ENCODE measurements around the gene WDPCP. TPM values are rescaled to one million over a fixed set of nuclear protein-coding genes. Genes with fewer than 3 reads are reported as not detected.
"Not testable (repeated sequence)": the region's sequence is repeated elsewhere in the genome, so short reads cannot be mapped to it uniquely, and the experiment has no call there.

WDPCP gene, protein sequence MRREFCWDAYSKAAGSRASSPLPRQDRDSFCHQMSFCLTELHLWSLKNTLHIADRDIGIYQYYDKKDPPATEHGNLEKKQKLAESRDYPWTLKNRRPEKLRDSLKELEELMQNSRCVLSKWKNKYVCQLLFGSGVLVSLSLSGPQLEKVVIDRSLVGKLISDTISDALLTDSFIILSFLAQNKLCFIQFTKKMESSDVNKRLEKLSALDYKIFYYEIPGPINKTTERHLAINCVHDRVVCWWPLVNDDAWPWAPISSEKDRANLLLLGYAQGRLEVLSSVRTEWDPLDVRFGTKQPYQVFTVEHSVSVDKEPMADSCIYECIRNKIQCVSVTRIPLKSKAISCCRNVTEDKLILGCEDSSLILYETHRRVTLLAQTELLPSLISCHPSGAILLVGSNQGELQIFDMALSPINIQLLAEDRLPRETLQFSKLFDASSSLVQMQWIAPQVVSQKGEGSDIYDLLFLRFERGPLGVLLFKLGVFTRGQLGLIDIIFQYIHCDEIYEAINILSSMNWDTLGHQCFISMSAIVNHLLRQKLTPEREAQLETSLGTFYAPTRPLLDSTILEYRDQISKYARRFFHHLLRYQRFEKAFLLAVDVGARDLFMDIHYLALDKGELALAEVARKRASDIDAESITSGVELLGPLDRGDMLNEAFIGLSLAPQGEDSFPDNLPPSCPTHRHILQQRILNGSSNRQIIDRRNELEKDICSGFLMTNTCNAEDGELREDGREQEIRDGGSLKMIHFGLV
- 10.4 TPM for total RNA-seq
- polyA plus RNA-seq = 5.5 TPM
- long read RNA-seq, donor 1 = 0 reads
- long read RNA-seq, donor 2, partial matches to known transcripts = 754 of 761 reads
- long read RNA-seq, donor 2, other reads (novel, unspliced or antisense) = 5 of 761 reads
- long read RNA-seq, donor 3, partial matches to known transcripts = 740 of 1,060 reads
- long read RNA-seq, donor 3, other reads (novel, unspliced or antisense) = 318 of 1,060 reads
- long read RNA-seq, donor 4, partial matches to known transcripts = 0 of 1 reads
- long read RNA-seq, donor 4, other reads (novel, unspliced or antisense) = 0 of 1 reads
- long read RNA-seq, donor 5, full-length matches to known transcripts = 1 of 1,192 reads
- long read RNA-seq, donor 5, partial matches to known transcripts = 877 of 1,192 reads
- long read RNA-seq, donor 5, other reads (novel, unspliced or antisense) = 314 of 1,192 reads
- long read RNA-seq, donor 6, partial matches to known transcripts = 0 of 2 reads
- long read RNA-seq, donor 6, other reads (novel, unspliced or antisense) = 0 of 2 reads
- long read RNA-seq, donor 7 = 0 reads
- long read RNA-seq, donor 8 = 0 reads
- long read RNA-seq, donor 9, partial matches to known transcripts = 0 of 2 reads
- long read RNA-seq, donor 9, other reads (novel, unspliced or antisense) = 0 of 2 reads
- long read RNA-seq, donor 10, partial matches to known transcripts = 497 of 497 reads
- long read RNA-seq, donor 10, other reads (novel, unspliced or antisense) = 0 of 497 reads

DNA sequence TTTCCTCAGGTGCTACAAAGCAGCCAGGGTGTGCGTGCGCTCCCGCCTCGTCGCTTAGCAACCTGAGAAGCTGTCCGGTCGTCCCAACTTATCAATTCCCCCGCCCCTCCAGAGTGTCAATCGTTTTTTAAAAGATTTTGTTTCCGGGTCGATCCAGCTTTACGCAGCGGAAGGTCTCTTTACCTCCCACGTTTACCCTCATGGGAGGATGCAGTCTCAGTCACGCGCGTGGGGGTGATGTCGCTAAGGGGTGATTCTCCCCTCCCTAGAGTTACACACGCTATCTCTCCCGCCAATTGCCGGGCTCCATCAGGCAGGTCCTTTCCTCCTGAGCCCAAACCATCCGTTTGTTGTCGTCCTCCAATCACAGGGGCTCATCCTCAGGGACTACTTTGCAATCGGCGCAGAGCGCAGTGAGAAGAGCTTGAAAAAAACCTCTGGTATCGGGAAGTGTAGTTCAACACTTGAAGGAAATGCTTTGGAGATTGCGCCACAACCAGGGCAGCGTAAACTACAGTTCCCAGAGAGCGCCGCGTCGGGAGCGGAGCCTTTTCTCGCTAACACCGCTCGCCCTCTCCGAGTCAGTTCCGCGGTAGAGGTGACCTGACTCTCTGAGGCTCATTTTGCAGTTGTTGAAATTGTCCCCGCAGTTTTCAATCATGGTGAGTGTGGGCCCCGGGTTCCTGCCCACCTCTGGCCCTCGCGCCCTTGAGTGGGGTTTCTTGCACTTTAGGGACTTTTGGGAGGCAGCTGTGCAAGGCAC is at the start of gene WDPCP, which contains the start of gene MDH1:
TSS of gene WDPCP (minus strand) at position 93 of the 763 bp plus-strand sequence. CDS start 206 bp downstream, outside the sequence.
TSS of gene MDH1 (plus strand) at position 579 of the 763 bp plus-strand sequence. CDS start at position 660, 81 bp downstream.
- Histone ChIP-seq H3K36me3 (ENCODE audit: control insufficient read depth in 2 of 2, insufficient read depth in 2 of 2, low read length in 1 of 2) (peaks cover 0 to 14% of the 10 kb centered on the region in 2 donors), H3K27ac (ENCODE audit: low read depth in 1 of 2, low read length in 1 of 2) (peak within 1 kb of the TSS; percentile 77 to 91), H3K4me1 (ENCODE audit: control insufficient read depth in 2 of 2, insufficient read depth in 2 of 2, low read length in 2 of 2) (peaks cover 10 to 12% of the 10 kb centered on the region in 2 donors), H3K9me3 (ENCODE audit: control insufficient read depth in 2 of 2, insufficient read depth in 1 of 2, low read length in 1 of 2) (no peaks in the 10 kb centered on the region), H3K4me3 (ENCODE audit: low read length in 2 of 2) (peak within 1 kb of the TSS; percentile 73 to 81), H3K27me3 (ENCODE audit: control insufficient read depth in 2 of 2, insufficient read depth in 1 of 2, low read length in 1 of 2) (no peaks in the 10 kb centered on the region)
- peak; percentile 93 to 99 (median 97) for DNase-seq (ENCODE audit: low read depth in 6 of 9, low spot score in 9 of 9)
- under 1% methylated on average over 44 of the region's 44 CpGs for WGBS

DNA sequence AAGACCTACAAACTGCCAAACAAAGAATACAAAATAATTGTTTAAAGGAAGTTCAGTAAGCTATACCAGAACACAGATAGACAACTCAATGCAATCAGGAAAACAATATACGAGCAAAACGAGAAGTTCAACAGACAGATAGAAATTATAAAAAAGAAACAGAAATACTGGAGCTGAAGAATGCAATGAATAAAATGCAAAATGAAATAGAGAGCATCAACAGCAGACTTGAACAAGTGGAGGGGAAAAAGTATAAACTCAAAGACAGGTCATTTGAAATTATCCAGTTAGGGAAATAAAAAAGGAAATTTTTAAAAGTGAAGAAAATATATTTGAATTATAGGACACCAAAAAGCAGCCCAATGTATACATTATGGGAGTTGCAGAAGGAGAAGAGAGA is 44.1 kb upstream of the WDPCP start:
- H3K27me3 ChIP-seq (ENCODE audit: control insufficient read depth in 2 of 2, insufficient read depth in 1 of 2, low read length in 1 of 2) = no peaks in the 10 kb centered on the region

DNA sequence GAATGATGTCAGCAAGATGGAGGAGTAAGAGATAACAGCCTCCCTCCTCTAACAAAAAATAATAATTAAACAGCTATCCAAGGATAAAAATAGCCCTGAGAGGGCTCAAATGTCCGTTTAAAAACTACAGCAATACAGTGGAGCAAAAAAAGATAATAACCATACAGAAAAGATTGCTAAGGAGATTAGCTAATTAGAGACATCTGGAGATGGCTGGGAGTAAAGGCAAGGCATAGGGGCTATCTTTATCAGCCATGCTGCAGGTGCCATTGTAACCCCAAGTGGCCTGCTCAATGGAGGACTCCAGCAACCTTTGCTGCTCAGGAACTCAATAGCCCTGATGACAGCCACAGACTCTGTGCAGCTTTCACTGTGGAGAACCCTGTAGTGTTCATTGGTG is 43.2 kb upstream of the WDPCP start:
- Histone ChIP-seq H3K27ac (ENCODE audit: low read depth in 1 of 2, low read length in 1 of 2) (no peak overlapping the region), H3K4me3 (ENCODE audit: low read length in 2 of 2) (no peak overlapping the region), H3K4me1 (ENCODE audit: control insufficient read depth in 2 of 2, insufficient read depth in 2 of 2, low read length in 2 of 2) (no peaks in the 10 kb centered on the region), H3K36me3 (ENCODE audit: control insufficient read depth in 2 of 2, insufficient read depth in 2 of 2, low read length in 1 of 2) (no peaks in the 10 kb centered on the region), H3K27me3 (ENCODE audit: control insufficient read depth in 2 of 2, insufficient read depth in 1 of 2, low read length in 1 of 2) (no peaks in the 10 kb centered on the region), H3K9me3 (ENCODE audit: control insufficient read depth in 2 of 2, insufficient read depth in 1 of 2, low read length in 1 of 2) (peaks cover 0 to 2% of the 10 kb centered on the region in 2 donors)
- DNase-seq (ENCODE audit: low read depth in 6 of 9, low spot score in 9 of 9) = no peak
- WGBS = 86% methylated on average over 1 of the region's 1 CpG

More for the DNA sequence above, 44.1 kb upstream of the WDPCP start:
- 98% methylated on average over 2 of the region's 2 CpGs for WGBS
- Histone ChIP-seq H3K36me3 (ENCODE audit: control insufficient read depth in 2 of 2, insufficient read depth in 2 of 2, low read length in 1 of 2) (no peaks in the 10 kb centered on the region), H3K9me3 (ENCODE audit: control insufficient read depth in 2 of 2, insufficient read depth in 1 of 2, low read length in 1 of 2) (peaks cover 0 to 2% of the 10 kb centered on the region in 2 donors), H3K4me3 (ENCODE audit: low read length in 2 of 2) (no peak overlapping the region), H3K27ac (ENCODE audit: low read depth in 1 of 2, low read length in 1 of 2) (no peak overlapping the region), H3K4me1 (ENCODE audit: control insufficient read depth in 2 of 2, insufficient read depth in 2 of 2, low read length in 2 of 2) (no peaks in the 10 kb centered on the region)
- DNase-seq (ENCODE audit: low read depth in 6 of 9, low spot score in 9 of 9) = no peak

DNA sequence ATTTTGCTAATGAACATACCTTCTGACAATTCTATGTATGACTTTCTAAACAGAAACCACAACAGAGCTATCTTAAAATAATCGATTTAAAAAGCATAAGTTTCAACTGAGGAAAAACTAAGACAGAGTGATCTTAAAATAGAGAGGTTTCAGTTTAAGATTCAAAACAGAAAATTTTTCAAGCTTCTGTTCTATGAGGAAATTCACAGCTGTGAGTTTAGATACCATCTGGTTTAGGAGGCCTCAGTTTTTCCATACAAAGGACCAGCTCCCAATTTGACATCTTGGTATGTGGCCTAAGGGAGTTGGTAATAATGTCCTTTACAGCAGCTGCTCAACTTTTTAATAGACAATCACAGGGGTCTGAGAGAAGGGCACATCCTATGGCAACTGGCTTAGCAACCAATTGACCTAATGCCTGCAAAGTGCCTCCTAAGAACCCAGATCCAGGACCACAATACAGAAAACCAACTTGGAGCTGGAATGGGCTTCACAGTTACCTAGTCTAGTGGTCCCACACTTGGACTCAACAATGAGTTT is 40.2 kb upstream of the WDPCP start:
- H3K4me1 ChIP-seq (ENCODE audit: control insufficient read depth in 2 of 2, insufficient read depth in 2 of 2, low read length in 2 of 2) = no peaks in the 10 kb centered on the region
- H3K27me3 ChIP-seq (ENCODE audit: control insufficient read depth in 2 of 2, insufficient read depth in 1 of 2, low read length in 1 of 2) = no peaks in the 10 kb centered on the region
- DNase-seq (ENCODE audit: low read depth in 6 of 9, low spot score in 9 of 9) = no peak
- H3K4me3 ChIP-seq (ENCODE audit: low read length in 2 of 2) = no peak overlapping the region
- 99% methylated on average over 1 of the region's 1 CpG for WGBS
- no peak overlapping the region for H3K27ac ChIP-seq (ENCODE audit: low read depth in 1 of 2, low read length in 1 of 2)
- no peaks in the 10 kb centered on the region for H3K9me3 ChIP-seq (ENCODE audit: control insufficient read depth in 2 of 2, insufficient read depth in 1 of 2, low read length in 1 of 2)
- no peaks in the 10 kb centered on the region for H3K36me3 ChIP-seq (ENCODE audit: control insufficient read depth in 2 of 2, insufficient read depth in 2 of 2, low read length in 1 of 2)

DNA sequence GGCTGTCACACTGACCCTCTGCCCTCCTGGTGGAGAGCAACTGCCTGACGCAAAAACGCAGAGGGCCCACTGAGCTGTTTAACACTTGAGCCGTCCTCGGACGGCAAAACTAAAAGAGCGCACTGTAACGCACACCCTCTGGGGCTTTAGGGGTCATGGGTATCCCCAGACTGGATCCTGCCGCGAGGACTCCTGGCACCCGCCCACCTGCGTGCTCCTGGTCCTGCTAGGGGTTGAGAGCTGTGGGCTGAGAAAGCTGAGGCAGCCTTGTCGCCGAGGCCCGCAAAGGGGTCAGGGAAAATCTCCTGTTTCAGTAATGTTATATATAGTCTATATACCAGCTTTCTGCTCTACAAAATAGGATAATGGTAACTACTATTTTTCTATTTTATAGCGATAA is 39.6 kb upstream of the WDPCP start:
- WGBS = 97% methylated on average over 15 of the region's 15 CpGs
- Histone ChIP-seq H3K4me1 (ENCODE audit: control insufficient read depth in 2 of 2, insufficient read depth in 2 of 2, low read length in 2 of 2) (no peaks in the 10 kb centered on the region), H3K27me3 (ENCODE audit: control insufficient read depth in 2 of 2, insufficient read depth in 1 of 2, low read length in 1 of 2) (no peaks in the 10 kb centered on the region), H3K27ac (ENCODE audit: low read depth in 1 of 2, low read length in 1 of 2) (no peak overlapping the region), H3K4me3 (ENCODE audit: low read length in 2 of 2) (no peak overlapping the region), H3K36me3 (ENCODE audit: control insufficient read depth in 2 of 2, insufficient read depth in 2 of 2, low read length in 1 of 2) (no peaks in the 10 kb centered on the region), H3K9me3 (ENCODE audit: control insufficient read depth in 2 of 2, insufficient read depth in 1 of 2, low read length in 1 of 2) (no peaks in the 10 kb centered on the region)
- DNase-seq (ENCODE audit: low read depth in 6 of 9, low spot score in 9 of 9) = no peak

DNA sequence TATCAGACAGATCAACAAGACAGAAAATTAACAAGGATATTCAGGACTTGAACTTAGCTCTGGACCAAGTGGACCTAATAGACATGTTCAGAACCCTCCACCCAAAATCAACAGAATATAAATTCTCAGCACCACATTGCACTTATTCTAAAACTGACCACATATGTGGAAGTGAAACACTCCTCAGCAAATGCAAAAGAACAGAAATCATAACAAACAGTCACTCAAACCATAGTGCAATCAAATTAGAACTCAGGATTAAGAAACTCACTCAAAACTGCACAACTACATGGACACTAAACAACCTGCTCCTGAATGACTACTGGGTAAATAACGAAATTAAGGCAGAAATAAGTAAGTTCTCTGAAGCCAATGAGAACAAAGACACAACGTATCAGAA is 35.5 kb upstream of the WDPCP start:
- WGBS = 94% methylated on average over 2 of the region's 2 CpGs
- H3K4me1 ChIP-seq (ENCODE audit: control insufficient read depth in 2 of 2, insufficient read depth in 2 of 2, low read length in 2 of 2); H3K4me3 ChIP-seq (ENCODE audit: low read length in 2 of 2); H3K36me3 ChIP-seq (ENCODE audit: control insufficient read depth in 2 of 2, insufficient read depth in 2 of 2, low read length in 1 of 2); H3K27me3 ChIP-seq (ENCODE audit: control insufficient read depth in 2 of 2, insufficient read depth in 1 of 2, low read length in 1 of 2); H3K27ac ChIP-seq (ENCODE audit: low read depth in 1 of 2, low read length in 1 of 2); DNase-seq (ENCODE audit: low read depth in 6 of 9, low spot score in 9 of 9); H3K9me3 ChIP-seq (ENCODE audit: control insufficient read depth in 2 of 2, insufficient read depth in 1 of 2, low read length in 1 of 2): not testable (repeated sequence)

DNA sequence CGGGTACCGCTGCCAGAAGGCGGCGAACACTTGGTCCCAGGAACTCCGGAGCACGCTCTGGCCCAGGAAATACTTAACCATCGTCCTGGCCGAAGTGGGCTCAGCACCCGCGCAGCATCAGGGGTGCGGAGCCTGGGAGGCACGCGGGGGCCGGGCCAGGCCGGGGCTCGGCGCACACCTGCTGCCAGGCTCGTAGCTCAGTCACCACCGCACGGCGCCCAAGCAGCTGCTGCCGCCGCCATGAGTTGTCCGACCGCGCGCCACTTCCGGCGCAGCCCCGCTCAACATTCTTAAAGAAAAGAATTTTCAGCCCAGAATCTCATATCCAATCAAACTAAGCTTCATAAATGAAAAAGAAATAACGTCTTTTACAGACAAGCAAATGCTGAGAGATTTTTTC is 34.5 kb upstream of the WDPCP start:
- 96% methylated on average over 31 of the region's 31 CpGs for WGBS
- Histone ChIP-seq H3K27me3 (ENCODE audit: control insufficient read depth in 2 of 2, insufficient read depth in 1 of 2, low read length in 1 of 2) (no peaks in the 10 kb centered on the region), H3K4me3 (ENCODE audit: low read length in 2 of 2) (no peak overlapping the region), H3K9me3 (ENCODE audit: control insufficient read depth in 2 of 2, insufficient read depth in 1 of 2, low read length in 1 of 2) (peaks cover 0 to 5% of the 10 kb centered on the region in 2 donors), H3K4me1 (ENCODE audit: control insufficient read depth in 2 of 2, insufficient read depth in 2 of 2, low read length in 2 of 2) (no peaks in the 10 kb centered on the region), H3K36me3 (ENCODE audit: control insufficient read depth in 2 of 2, insufficient read depth in 2 of 2, low read length in 1 of 2) (no peaks in the 10 kb centered on the region), H3K27ac (ENCODE audit: low read depth in 1 of 2, low read length in 1 of 2) (no peak overlapping the region)
- DNase-seq (ENCODE audit: low read depth in 6 of 9, low spot score in 9 of 9) = no peak

DNA sequence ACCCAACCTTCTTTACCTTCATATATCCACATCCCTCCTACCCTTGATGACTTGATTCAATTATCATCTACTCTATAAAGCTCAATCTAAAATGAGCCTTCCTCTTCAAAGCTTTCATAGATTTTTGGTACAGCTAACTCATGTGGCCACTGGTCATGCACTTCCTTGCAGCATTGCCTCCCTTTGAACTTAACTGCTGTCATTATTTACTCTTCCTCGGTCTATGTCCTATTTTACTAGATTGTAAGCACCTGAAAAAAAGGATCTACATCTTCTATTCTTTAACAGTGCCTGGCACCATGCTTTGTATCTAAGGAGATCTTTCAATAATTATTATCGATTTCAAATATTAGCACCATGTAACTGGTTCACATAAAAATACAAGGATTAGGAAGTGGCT is 31.1 kb upstream of the WDPCP start:
- Histone ChIP-seq H3K4me1 (ENCODE audit: control insufficient read depth in 2 of 2, insufficient read depth in 2 of 2, low read length in 2 of 2) (no peaks in the 10 kb centered on the region), H3K27ac (ENCODE audit: low read depth in 1 of 2, low read length in 1 of 2) (no peak overlapping the region), H3K9me3 (ENCODE audit: control insufficient read depth in 2 of 2, insufficient read depth in 1 of 2, low read length in 1 of 2) (peaks cover 0 to 5% of the 10 kb centered on the region in 2 donors), H3K4me3 (ENCODE audit: low read length in 2 of 2) (no peak overlapping the region), H3K36me3 (ENCODE audit: control insufficient read depth in 2 of 2, insufficient read depth in 2 of 2, low read length in 1 of 2) (no peaks in the 10 kb centered on the region), H3K27me3 (ENCODE audit: control insufficient read depth in 2 of 2, insufficient read depth in 1 of 2, low read length in 1 of 2) (no peaks in the 10 kb centered on the region)
- WGBS = 98% methylated on average over 2 of the region's 2 CpGs
- DNase-seq (ENCODE audit: low read depth in 6 of 9, low spot score in 9 of 9) = no peak

Measured in thymus (tissue), 14 donors.